Caco-2 (cell line): ENCODE results near the gene NBEAL2. TPM values are rescaled to one million over a fixed set of nuclear protein-coding genes. Genes with fewer than 3 reads are reported as not detected.

Source experiments
- BruUV-seq: library from RNA; stranded (reverse); fragments of 400-500 nt; replicated peaks from 2 replicates; lab custom pipeline; 2021; lab: Mats Ljungman, UMichigan
- CTCF ChIA-PET: fragments of 300-600 bp; sonication (Branson Sonifier 250); formaldehyde crosslinking; loops from one replicate; lab custom pipeline; 2022; ENCODE audit warnings: antibody characterized with exemption; lab: Charles Lee
- POLR2A ChIA-PET: fragments of 300-600 bp; sonication (Branson Sonifier 250); formaldehyde crosslinking; loops from one replicate; lab custom pipeline; 2022; ENCODE audit warnings: antibody characterized with exemption; lab: Charles Lee
- DNase-seq, 2 experiments: peaks; one replicate each; pipeline versions ENCODE4 v3.0.0 to v3.0.0-alpha.2; 2020 to 2022
- H3K27me3 ChIP-seq: replicated peaks from 2 replicates; pipeline ENCODE4 v1.6.0; 2011; ENCODE audit warnings: low read length; ENCODE audit not compliant: control insufficient read depth, insufficient read depth
- H3K36me3 ChIP-seq: 2 replicates; pipeline ENCODE4 v1.5.1; 2011; ENCODE audit warnings: low read length; ENCODE audit not compliant: control insufficient read depth, insufficient read depth
- H3K4me1 ChIP-seq: fragments of 250-450 bp; sonication (Bioruptor Pico); 2 replicates; pipeline ENCODE4 v1.5.1; 2020; ENCODE audit warnings: mild to moderate bottlenecking
- H3K4me3 ChIP-seq: 2 replicates; pipeline ENCODE4 v1.5.1; 2011; ENCODE audit warnings: low read depth, mild to moderate bottlenecking, control low read depth, low read length
- H3K9me3 ChIP-seq: fragments of 250-450 bp; sonication (Bioruptor Pico); 2 replicates; pipeline ENCODE4 v1.5.1; 2020; ENCODE audit warnings: mild to moderate bottlenecking, moderate library complexity
- H3K27ac Mint-ChIP-seq: one replicate; pipeline ENCODE4 v1.8.0; 2022; ENCODE audit warnings: mixed read lengths; ENCODE audit not compliant: unreplicated experiment
- H3K27me3 Mint-ChIP-seq: one replicate; pipeline ENCODE4 v1.8.0; 2022; ENCODE audit warnings: mixed read lengths; ENCODE audit not compliant: insufficient read depth, unreplicated experiment
- H3K36me3 Mint-ChIP-seq: one replicate; pipeline ENCODE4 v1.8.0; 2022; ENCODE audit warnings: mild to moderate bottlenecking, mixed read lengths; ENCODE audit not compliant: insufficient read depth, unreplicated experiment
- H3K4me1 Mint-ChIP-seq: one replicate; pipeline ENCODE4 v1.8.0; 2022; ENCODE audit warnings: low read depth, mixed read lengths; ENCODE audit not compliant: unreplicated experiment
- H3K4me3 Mint-ChIP-seq: one replicate; pipeline ENCODE4 v1.8.0; 2022; ENCODE audit warnings: mild to moderate bottlenecking, moderate library complexity, mixed read lengths; ENCODE audit not compliant: unreplicated experiment
- H3K9me3 Mint-ChIP-seq: one replicate; pipeline ENCODE4 v1.8.0; 2022; ENCODE audit warnings: mixed read lengths; ENCODE audit not compliant: unreplicated experiment
- CTCF ChIP-seq, 2 experiments: fragments of 200-600 bp in 1 of 2; IDR thresholded peaks; 1 replicate in 1 of 2; 2 replicates in 1 of 2; pipeline versions ENCODE4 v1.5.1 to v1.8.0; 2011 to 2022; ENCODE audit warnings: antibody characterized with exemption in 1 of 2, control low read depth in 1 of 2, inconsistent platforms in 1 of 2, low read depth in 1 of 2, low read length in 1 of 2, mild to moderate bottlenecking in 1 of 2, moderate library complexity in 1 of 2; ENCODE audit not compliant: insufficient read depth in 1 of 2, severe bottlenecking in 1 of 2, unreplicated experiment in 1 of 2
- intact Hi-C: fragments of 100-400 bp; cut with micrococcal nuclease; formaldehyde crosslinking; loops from one replicate; pipeline ENCODE4 v1.10.0; 2022; ENCODE audit not compliant: unreplicated experiment
- total RNA-seq: library from RNA; stranded (reverse); gene quantifications from 2 replicates; pipeline ENCODE4 v1.2.3, GENCODE V29; 2022

NBEAL2 gene
- total RNA-seq, 1 experiment from 2014 or later, result 62.4 TPM

- intact Hi-C loops, result no loop called here
- H3K4me1 ChIP-seq, result peaks cover 3% of the 10 kb centered on the region
- H3K27ac Mint-ChIP-seq, result no peak overlapping the region
- H3K4me3 ChIP-seq, result no peak overlapping the region
- H3K9me3 ChIP-seq, result no peaks in the 10 kb centered on the region
- CTCF ChIA-PET, result no interaction called here
- H3K36me3 ChIP-seq, result no peaks in the 10 kb centered on the region; the same call in 1 of the 2 replicates
- H3K4me3 Mint-ChIP-seq, result no peak overlapping the region
- POLR2A ChIA-PET, result interaction anchor here (0.6 kb wide), 1 partner anchor 19 kb away, joined by 3 read pairs; no protein-coding TSS in a partner anchor
- H3K27me3 Mint-ChIP-seq, result no peaks in the 10 kb centered on the region
- H3K36me3 Mint-ChIP-seq, result peaks cover 17% of the 10 kb centered on the region
- no peaks in the 10 kb centered on the region for H3K27me3 ChIP-seq
- no peak for TF ChIP-seq CTCF (IDR thresholded peaks at IDR 0.05; ENCODE audit: insufficient read depth in 1 of 2, low read depth in 1 of 2, low read length in 1 of 2, severe bottlenecking in 1 of 2, unreplicated experiment in 1 of 2)
- BruUV-seq, result no TSS peak
- no peaks in the 10 kb centered on the region for H3K4me1 Mint-ChIP-seq
- H3K9me3 Mint-ChIP-seq, result no peaks in the 10 kb centered on the region
- DNase-seq, result no peak
Measured at GRCh38 chr3:46992231-46992630, 12.8 kb downstream of the NBEAL2 start.

GRCh38 chr3:46993292-46993691, 13.8 kb downstream of the NBEAL2 start:
- BruUV-seq, result no TSS peak

GRCh38 chr3:46993986-46994385, 14.5 kb downstream of the NBEAL2 start:
- no peaks in the 10 kb centered on the region; the same call in 1 of the 2 replicates for H3K36me3 ChIP-seq
- H3K4me1 ChIP-seq, result peaks cover 11% of the 10 kb centered on the region
- Mint-ChIP-seq H3K27ac (no peak overlapping the region), H3K4me3 (no peak overlapping the region), H3K9me3 (no peaks in the 10 kb centered on the region), H3K36me3 (peaks cover 34% of the 10 kb centered on the region), H3K27me3 (no peaks in the 10 kb centered on the region), H3K4me1 (peaks cover 6% of the 10 kb centered on the region)
- no peaks in the 10 kb centered on the region for H3K27me3 ChIP-seq
- BruUV-seq, result no TSS peak
- no peaks in the 10 kb centered on the region for H3K9me3 ChIP-seq
- DNase-seq, result no peak
- intact Hi-C loops, result no loop called here
- CTCF ChIA-PET, result interaction anchor here (0.9 kb wide), 1 partner anchor 40 kb away, joined by 3 read pairs; no protein-coding TSS in a partner anchor
- TF ChIP-seq CTCF (IDR thresholded peaks at IDR 0.05; ENCODE audit: insufficient read depth in 1 of 2, low read depth in 1 of 2, low read length in 1 of 2, severe bottlenecking in 1 of 2, unreplicated experiment in 1 of 2), result no peak
- H3K4me3 ChIP-seq, result no peak overlapping the region
- POLR2A ChIA-PET, result no interaction called here

More at GRCh38 chr3:46993292-46993691, 13.8 kb downstream of the NBEAL2 start:
- Histone ChIP-seq H3K4me3 (no peak overlapping the region), H3K36me3 (no peaks in the 10 kb centered on the region; the same call in 1 of the 2 replicates), H3K4me1 (peaks cover 9% of the 10 kb centered on the region), H3K9me3 (no peaks in the 10 kb centered on the region), H3K27me3 (no peaks in the 10 kb centered on the region)
- POLR2A ChIA-PET, result no interaction called here
- Mint-ChIP-seq H3K27ac (no peak overlapping the region), H3K4me3 (no peak overlapping the region), H3K27me3 (no peaks in the 10 kb centered on the region), H3K36me3 (peaks cover 28% of the 10 kb centered on the region), H3K4me1 (peaks cover 4% of the 10 kb centered on the region), H3K9me3 (no peaks in the 10 kb centered on the region)
- intact Hi-C loops, result no loop called here
- no peak for TF ChIP-seq CTCF (IDR thresholded peaks at IDR 0.05; ENCODE audit: insufficient read depth in 1 of 2, low read depth in 1 of 2, low read length in 1 of 2, severe bottlenecking in 1 of 2, unreplicated experiment in 1 of 2)
- CTCF ChIA-PET, result interaction anchor here (0.9 kb wide), 1 partner anchor 39 kb away, joined by 3 read pairs; no protein-coding TSS in a partner anchor
- DNase-seq, result no peak
